ENCODE data around the gene PIH1D2.

GRCh38 chr11:112103446-112103845 is 29.6 kb upstream of the PIH1D2 start:
- TF ChIP-seq CTCF (IDR thresholded peaks at IDR 0.05; ENCODE audit: poor library complexity, severe bottlenecking) (no peak), RAD21 (conservative IDR thresholded peaks at IDR 0.05) (no peak), EP300 (conservative IDR thresholded peaks at IDR 0.05; ENCODE audit: poor library complexity, severe bottlenecking) (no peak), REST (IDR thresholded peaks at IDR 0.05; ENCODE audit: borderline replicate concordance) (no peak), TAF1 (IDR thresholded peaks at IDR 0.05; ENCODE audit: low read depth) (no peak), SMC3 (conservative IDR thresholded peaks at IDR 0.05; ENCODE audit: poor library complexity) (no peak), MXI1 (conservative IDR thresholded peaks at IDR 0.05; ENCODE audit: poor library complexity, severe bottlenecking) (no peak)
